ENCODE data around the gene TBC1D8.

The TBC1D8 gene

DNA sequence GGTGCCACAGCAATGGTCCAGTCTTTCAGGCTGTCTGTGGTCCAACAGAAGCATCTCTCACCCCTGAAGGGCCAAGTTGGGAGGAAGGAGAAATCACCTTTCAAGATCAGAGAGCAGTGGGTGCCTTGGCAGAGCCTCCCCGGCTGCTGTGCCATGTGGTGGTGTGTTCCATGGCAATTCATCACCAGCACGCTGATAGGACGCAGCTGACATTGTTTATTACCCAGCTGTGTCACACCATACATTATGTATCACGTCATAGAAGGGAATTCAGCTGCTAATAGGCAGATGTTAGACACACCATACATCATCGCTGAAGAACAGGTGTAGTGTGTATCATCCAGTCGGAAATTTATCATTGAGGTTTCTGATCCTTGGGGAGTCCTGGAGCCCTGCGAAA lies 178.7 kb downstream of the TBC1D8 start:
- no peak for DNase-seq

DNA sequence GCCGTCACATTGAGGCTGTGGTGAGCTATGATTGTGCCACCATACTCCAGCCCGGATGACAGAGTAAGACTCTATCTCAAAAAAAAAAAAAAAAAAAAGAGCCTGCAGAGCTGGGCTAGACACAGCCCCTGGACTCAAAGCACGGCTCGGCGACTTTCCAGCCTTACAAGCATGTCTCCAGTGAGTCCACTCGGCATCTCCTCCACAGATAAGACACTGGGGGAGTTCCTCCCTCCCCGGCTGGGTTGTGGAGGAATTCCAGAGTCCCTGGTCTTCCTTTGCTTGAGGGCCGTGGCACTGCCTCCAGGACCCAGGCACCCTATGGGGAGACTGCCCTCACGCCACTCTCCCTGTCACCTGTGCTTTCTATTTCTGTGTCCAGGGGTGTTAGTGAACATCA lies 180.0 kb downstream of the TBC1D8 start:
- no peak for DNase-seq

DNA sequence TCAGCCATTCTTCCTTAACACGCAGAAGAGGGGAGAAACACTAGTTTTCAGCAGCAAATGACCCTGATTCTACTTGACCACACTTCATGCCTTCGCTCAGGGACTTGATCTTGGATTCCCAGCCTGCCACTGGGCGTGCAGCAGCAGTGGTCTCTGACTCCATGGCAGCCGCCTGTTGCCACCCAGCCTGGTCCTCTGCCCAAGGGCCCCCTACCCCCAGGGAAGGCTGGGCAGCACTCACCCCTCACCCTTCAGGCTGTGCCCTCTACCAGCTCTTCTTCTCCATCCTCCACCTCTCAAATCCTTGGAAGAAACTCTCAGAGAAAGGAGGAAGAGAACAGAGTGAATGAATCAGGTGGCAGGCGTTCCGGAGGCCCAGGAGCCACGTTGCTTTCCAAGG lies 181.2 kb downstream of the TBC1D8 start:
- no peak for DNase-seq

- DNase-seq = no peak
Observed at GRCh38 chr2:100968146-100969145, 182.7 kb downstream of the TBC1D8 start.

GRCh38 chr2:100967716-100968115 lies 183.5 kb downstream of the TBC1D8 start:
- no peak for DNase-seq

- DNase-seq = no peak
Observed at GRCh38 chr2:100965596-100965995, 185.6 kb downstream of the TBC1D8 start.

DNA sequence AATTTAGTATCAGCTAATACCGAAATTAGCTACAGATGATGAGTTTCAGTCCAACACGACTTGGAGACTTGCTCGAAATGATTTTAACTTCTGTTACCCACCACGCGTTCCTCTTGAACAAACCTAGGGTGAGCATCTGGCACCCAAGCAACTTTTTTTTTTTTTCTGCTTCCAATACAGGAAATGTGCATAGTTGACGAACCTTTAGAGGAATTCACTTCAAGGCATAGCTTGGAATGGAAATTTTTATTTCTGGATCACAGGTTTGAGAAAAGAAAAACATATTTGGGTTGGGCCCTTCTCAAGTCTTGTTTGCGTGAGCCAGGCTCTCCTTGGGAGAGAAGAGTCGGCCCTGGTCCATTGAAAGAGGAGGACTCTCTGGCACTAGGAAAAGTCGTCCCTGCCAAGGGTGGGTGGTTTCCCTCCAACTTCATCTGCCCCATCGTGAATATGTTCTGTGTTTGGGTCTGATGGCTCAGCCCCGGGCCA lies 186.5 kb downstream of the TBC1D8 start:
- no peak for DNase-seq

DNA sequence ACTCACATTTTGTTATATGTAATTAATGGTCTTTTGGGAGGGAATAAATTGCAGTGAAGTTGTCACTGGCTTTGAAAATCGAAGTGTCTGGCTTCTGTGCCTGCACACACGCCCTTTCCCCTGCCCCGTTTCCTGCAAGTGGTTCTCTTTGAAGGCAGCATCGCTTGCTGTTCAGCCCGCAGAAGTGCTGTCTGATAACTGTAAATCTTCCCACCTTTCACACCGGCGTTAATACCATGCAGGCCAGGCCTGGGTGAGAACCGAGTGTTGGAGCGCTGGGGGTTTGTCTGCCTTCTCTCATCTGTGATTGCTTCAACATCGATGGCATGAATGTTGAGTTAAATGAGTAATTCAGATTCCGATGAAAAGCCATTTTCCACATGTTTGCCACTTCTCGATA lies 187.0 kb downstream of the TBC1D8 start:
- no peak for DNase-seq

DNA sequence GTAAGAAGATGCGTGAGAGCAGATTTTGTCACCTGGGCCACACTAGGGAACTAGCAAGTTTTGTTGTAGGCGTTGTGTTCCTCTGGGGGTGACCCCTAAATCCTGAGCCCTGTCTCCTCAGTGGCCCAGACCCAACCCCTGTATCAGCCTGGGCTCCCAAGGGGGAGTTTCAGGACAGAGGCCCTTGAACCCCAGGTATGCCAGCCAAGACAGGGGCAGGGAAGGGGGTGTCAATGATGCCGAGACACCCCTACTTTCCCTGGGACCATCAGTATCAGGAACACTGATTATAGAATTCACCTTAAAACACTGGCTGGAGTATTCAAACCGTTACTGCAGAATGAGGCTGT lies 188.2 kb downstream of the TBC1D8 start:
- no peak for DNase-seq

GRCh38 chr2:100962366-100963025 lies 188.7 kb downstream of the TBC1D8 start:
- DNase-seq = no peak

- no peak for DNase-seq
Observed at GRCh38 chr2:100960688-100961087, 190.5 kb downstream of the TBC1D8 start.

DNA sequence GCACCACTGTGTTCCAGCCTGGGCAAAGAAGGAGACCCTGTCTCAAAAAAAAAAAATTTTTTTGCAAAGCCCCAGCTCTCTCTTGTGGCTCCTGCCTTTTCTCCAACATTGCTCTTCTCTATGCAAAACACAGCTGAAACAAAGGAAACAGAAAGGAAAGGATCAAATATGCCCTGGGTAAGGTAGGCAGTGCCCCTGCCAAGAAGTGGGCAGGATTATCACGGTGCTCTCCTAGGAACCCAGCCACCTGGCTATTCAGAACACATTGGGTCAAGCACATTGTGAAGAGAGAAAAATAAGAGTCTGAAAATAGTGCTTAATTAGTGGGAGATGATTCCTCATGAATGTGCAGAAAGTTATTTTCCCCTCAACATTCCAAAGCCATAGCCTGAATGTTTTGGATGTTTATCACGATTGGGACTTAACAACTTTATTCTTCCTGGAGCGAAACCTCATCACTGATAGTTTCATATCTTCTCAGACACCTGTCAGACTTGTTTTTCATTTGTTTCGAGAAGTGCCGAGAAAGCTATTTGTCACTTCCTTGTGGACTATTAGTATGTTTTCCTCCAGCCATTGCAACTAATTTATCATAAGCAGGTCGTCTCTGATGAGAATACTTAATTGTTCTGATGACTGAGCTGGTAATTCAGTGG lies 191.8 kb downstream of the TBC1D8 start:
- no peak for DNase-seq

DNA sequence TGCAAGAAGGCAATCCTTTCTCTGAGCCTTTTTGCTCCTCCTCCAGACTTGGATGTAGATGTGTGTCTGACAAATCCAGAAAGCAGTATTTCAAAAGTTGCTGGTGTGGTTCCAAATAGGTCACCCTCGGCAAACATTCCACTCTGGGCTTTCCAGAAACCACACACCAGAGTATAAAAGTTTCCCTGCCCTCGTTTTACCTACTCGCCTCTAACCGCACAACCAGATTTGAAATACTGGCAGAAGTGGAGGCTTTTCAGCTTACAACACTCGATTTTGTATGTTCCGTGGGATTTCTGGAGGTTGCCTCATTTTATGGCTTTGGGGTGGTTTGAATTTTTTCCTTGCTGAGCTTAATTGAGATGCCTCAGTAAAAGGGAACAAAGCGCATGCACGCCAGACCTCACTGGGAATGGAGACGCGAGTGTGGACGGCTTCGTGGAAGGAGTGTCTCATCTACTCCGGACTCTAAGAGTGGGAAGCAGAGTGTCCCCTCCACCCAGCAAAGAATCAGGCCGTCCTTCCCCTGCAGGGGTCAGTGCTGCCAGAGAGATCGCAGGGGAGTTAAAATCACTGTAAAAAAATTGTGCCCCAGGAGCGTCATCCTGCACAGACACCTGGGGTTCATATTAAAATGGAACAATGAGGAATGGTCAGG lies 193.1 kb downstream of the TBC1D8 start:
- no peak for DNase-seq
